Right cardiac atrium (tissue), 5 donors: ENCODE data around the gene WWOX. TPM values are rescaled to one million over a fixed set of nuclear protein-coding genes. Genes with fewer than 3 reads are reported as not detected.
A peak's percentile ranks its signal among the peaks of the same experiment; 100 is the strongest.

ENCODE experiments used
- ATAC-seq, 2 donors: fragments of 200-7000 bp; cut with Tn5 transposase; one replicate each; pipeline versions ENCODE4 v1.8.0 to v1.9.1; 2020; ENCODE audit warnings: moderate library complexity in 2 of 2, mild to moderate bottlenecking in 1 of 2
- DNase-seq, 3 donors: peaks; one replicate each; pipeline ENCODE4 v3.0.0-alpha.2; 2020
- H3K27ac ChIP-seq: one replicate; pipeline ENCODE4 v1.5.1; 2013; ENCODE audit warnings: mild to moderate bottlenecking, low read length, control low read depth, moderate library complexity
- H3K27me3 ChIP-seq: one replicate; pipeline ENCODE4 v1.6.1; 2013; ENCODE audit not compliant: control insufficient read depth, insufficient read depth
- H3K4me1 ChIP-seq: one replicate; pipeline ENCODE4 v1.6.1; 2013; ENCODE audit warnings: low read length; ENCODE audit not compliant: control insufficient read depth, insufficient read depth
- H3K4me3 ChIP-seq: one replicate; pipeline ENCODE4 v1.5.1; 2013; ENCODE audit warnings: low read length, control low read depth
- H3K9me3 ChIP-seq: one replicate; pipeline ENCODE4 v1.6.1; 2013; ENCODE audit warnings: low read length; ENCODE audit not compliant: control insufficient read depth
- WGBS: extraction: QIAGEN DNeasy Blood & Tissue Kit; methylation state at CpG from one replicate; pipeline ENCODE4 v1.1.7; 2013; 5-methylcytosine and 5-hydroxymethylcytosine counted together
- intact Hi-C, 4 donors: fragments of 100-400 bp; cut with DNase I; formaldehyde crosslinking; loops; one replicate each; pipeline versions ENCODE4 v1.11.0 to v1.14.0; 2022 to 2023
- polyA plus RNA-seq: library from polyadenylated mRNA; stranded (reverse); fragments of 200-250 nt; gene quantifications from one replicate; pipeline ENCODE4 v1.2.3, GENCODE V29; 2013
- total RNA-seq, 4 donors: library from RNA; stranded (reverse); fragmentation: NEBNext Ultra II Directional; extraction: Animal tissue kit (Norgen Biotek cat#: 25700); gene quantifications; one replicate each; pipeline ENCODE4 v1.2.1, GENCODE V29; 2021
- donor health status: healthy with polysubstance abuse.
- donor health status: DM: no; HTN: yes; CAD: no.
- donor health status: DM: no; HTN: no; CAD: no.
- donor health status: DM: no; HTN: yes; CAD: no; lungs with severe emphysema.
- donor health status: DM: yes; HTN: yes; CAD: no.

WWOX gene
- total and polyA plus RNA-seq, 5 donors: 6.0 to 14.9 (median 13.1) TPM

DNA sequence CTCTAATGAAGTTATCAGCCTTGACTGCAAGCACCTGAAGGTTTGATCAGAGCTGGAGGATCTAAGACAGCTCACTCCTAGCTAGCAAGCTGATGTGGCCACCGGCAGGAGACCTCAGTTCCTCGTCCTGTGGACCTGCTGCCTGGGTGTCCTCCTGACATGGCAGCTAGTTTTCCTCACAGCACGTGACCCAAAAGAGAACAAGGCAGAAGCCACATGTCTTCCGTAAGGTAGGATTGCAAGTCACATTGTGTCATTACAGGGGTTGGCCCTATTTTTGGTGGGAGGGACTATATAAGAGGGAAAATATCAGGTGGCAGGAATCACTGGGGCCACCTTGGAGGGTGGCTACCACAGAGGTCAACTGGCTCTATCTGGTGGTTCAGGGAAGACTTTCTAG, 18.1 kb upstream of the WWOX start:
- ATAC-seq (no peak), DNase-seq (no peak)
- intact Hi-C loops: no loop called here
- Histone ChIP-seq H3K27me3 (no peaks in the 10 kb centered on the region), H3K4me3 (no peak overlapping the region), H3K27ac (no peak overlapping the region), H3K9me3 (no peaks in the 10 kb centered on the region), H3K4me1 (no peaks in the 10 kb centered on the region)
- WGBS: 83% methylated on average over 4 of the region's 4 CpGs

DNA sequence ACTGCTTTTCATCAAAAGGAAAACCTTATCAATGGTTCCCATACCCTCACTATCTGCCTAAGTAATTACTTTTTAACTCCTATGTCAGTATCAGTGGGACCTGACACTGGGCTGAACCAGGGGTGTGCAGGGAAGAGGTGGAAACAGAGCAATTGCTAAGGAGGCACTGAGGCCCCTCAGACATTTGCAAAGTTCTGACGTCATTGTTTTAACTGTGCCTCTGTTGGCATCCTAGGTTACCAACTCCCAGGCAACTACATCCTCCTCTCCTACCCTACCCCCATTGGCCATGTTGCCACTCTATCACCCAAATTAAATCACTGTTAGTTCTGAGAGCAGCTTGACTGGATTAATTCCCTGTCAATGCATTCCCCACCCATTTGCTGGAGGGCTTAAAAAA, 8.0 kb upstream of the WWOX start:
- WGBS: 32% methylated on average over 1 of the region's 1 CpG
- intact Hi-C loops: no loop called here
- ATAC-seq (no peak), DNase-seq (no peak)
- Histone ChIP-seq H3K27me3 (peaks cover 5% of the 10 kb centered on the region), H3K9me3 (no peaks in the 10 kb centered on the region), H3K4me3 (no peak overlapping the region), H3K27ac (no peak overlapping the region), H3K4me1 (no peaks in the 10 kb centered on the region)

DNA sequence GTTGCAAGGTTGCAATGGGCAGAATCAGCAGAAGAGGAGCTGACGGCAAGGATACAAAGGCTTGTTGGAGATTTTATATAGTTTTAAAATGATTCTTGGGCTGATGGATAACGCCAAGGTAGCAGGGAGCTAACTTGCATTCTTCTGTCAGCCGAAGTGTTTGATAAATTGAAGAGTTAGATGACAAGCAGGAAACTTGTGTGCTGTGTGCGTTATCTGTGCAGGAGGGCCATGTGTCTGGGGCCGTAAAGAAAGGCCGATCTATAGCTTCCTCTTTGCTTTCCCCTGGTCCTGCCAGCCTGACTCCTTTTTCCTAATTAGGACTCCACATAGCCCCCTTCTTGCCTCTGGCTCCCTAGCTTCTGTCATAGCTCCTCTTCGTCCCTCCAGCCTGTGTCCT, 6.7 kb upstream of the WWOX start:
- intact Hi-C loops: no loop called here
- DNase-seq (no peak), ATAC-seq (no peak)
- H3K27ac ChIP-seq: no peak overlapping the region
- WGBS: 31% methylated on average over 7 of the region's 7 CpGs
- H3K27me3 ChIP-seq: peaks cover 5% of the 10 kb centered on the region
- H3K4me1 ChIP-seq: no peaks in the 10 kb centered on the region
- H3K9me3 ChIP-seq: no peaks in the 10 kb centered on the region
- H3K4me3 ChIP-seq: no peak overlapping the region

DNA sequence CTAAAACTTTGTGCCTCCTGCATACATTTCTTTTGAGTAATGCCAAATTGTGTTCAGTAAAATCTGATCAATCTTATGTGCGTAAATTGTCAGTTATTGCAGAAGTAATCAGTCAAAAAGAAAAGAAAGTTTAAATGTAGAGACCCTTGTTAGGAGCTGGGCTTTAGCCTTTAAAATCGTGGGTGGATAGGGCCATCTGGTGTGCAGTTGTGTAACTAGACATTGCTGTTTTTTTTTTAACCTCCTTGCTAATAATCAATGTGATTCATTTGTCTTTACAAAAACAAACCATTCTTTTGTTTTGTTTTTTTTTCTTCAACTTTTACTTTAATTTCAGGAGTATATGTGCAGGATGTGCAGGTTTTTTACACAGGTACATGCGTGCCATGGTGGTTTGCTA, 5.3 kb upstream of the WWOX start:
- H3K4me3 ChIP-seq: no peak overlapping the region
- H3K27me3 ChIP-seq: peaks cover 5% of the 10 kb centered on the region
- DNase-seq (no peak), ATAC-seq (no peak)
- H3K4me1 ChIP-seq: no peaks in the 10 kb centered on the region
- intact Hi-C loops: no loop called here
- 74% methylated on average over 3 of the region's 3 CpGs for WGBS
- H3K9me3 ChIP-seq: no peaks in the 10 kb centered on the region
- H3K27ac ChIP-seq: no peak overlapping the region

DNA sequence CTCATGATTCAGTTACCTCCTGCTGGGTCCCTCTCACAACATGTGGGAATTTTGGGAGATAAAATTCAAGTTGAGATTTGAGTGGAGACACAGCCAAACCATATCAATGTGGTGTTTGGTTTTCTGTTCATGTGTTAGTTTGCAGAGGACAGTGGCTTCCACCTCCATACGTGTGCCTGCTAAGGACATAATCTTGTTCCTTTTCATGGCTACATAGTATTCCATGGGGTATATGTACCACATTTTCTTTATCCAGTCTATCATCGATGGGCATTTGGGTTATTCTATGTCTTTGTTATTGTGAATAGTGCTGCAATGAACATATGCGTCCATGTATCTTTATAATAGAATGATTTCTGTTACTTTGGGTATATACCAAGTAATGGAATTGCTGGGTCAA, 4.5 kb upstream of the WWOX start:
- H3K4me1 ChIP-seq: no peaks in the 10 kb centered on the region
- 88% methylated on average over 3 of the region's 3 CpGs for WGBS
- peaks cover 5% of the 10 kb centered on the region for H3K27me3 ChIP-seq
- no peak overlapping the region for H3K27ac ChIP-seq
- no peaks in the 10 kb centered on the region for H3K9me3 ChIP-seq
- no peak for DNase-seq
- no peak overlapping the region for H3K4me3 ChIP-seq
- intact Hi-C loops: no loop called here
- ATAC-seq: no peak

DNA sequence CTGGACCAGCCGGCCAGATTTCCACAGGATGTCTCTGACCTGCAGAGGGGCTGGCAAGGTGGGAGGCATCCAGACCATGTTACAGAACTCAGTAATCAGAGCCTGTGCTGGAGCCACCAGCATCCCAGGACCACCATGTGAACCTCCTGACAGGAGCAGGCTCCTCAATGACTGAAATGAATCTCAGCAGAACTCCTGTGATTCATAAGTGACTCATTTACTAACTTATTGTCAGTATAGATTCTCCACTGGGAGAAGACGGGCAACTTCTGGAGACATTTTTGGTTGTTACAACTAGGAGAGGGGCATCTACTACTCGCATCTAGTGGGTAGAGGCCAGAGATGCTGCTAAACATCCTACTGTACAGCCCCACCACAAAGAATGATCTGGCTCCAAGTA, 3.1 kb upstream of the WWOX start:
- intact Hi-C loops: no loop called here
- Histone ChIP-seq H3K9me3 (no peaks in the 10 kb centered on the region), H3K27ac (no peak overlapping the region), H3K4me1 (peaks cover 3% of the 10 kb centered on the region), H3K27me3 (peaks cover 5% of the 10 kb centered on the region), H3K4me3 (no peak overlapping the region)
- ATAC-seq (no peak), DNase-seq (no peak)
- 78% methylated on average over 3 of the region's 3 CpGs for WGBS

DNA sequence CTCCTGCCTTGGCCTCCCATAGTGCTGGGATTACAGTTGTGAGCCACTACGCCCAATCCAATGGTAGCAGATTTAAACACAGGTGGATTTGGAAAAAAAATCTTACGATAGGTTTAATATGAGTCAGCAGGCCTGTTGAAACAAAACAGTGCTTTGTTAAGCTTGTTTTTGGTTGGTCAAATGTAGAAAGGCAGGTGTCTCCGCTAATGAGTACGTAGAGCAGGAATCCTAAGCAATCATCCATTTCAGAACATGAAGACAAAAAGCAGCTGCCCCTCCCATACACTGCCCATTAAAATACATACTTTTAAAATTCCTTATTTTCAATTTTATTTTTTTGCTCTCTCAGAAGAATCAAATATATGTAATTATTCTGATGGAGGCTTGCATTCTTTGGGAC, 1.9 kb upstream of the WWOX start:
- no peaks in the 10 kb centered on the region for H3K9me3 ChIP-seq
- H3K27me3 ChIP-seq: no peaks in the 10 kb centered on the region
- DNase-seq: no peak
- H3K27ac ChIP-seq: no peak overlapping the region
- H3K4me3 ChIP-seq: no peak overlapping the region
- H3K4me1 ChIP-seq: peaks cover 3% of the 10 kb centered on the region
- no peak for ATAC-seq
- WGBS: 96% methylated on average over 4 of the region's 4 CpGs
- intact Hi-C loops: no loop called here

DNA sequence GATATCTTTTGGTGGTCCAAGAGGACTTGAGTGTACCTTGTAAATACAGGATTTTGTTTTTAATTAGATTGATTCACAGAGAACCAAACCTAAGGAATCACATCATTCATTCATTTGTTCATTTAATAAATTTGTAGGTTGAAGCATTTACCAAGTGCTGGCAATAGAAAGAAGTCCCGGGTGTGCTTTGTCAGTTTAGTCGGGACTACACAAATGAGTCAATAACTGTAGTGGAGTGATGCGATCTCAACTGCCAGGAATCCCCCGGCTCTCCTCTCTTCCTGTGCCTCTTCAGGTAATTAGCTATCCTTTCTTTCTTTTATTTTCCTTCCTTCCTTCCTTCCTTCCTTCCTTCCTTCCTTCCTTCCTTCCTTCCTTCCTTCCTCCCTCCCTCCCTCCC, 1.4 kb upstream of the WWOX start:
- no peak for DNase-seq
- intact Hi-C loops: no loop called here
- 62% methylated on average over 4 of the region's 4 CpGs for WGBS
- no peaks in the 10 kb centered on the region for H3K9me3 ChIP-seq
- H3K4me3 ChIP-seq: no peak overlapping the region
- no peak overlapping the region for H3K27ac ChIP-seq
- H3K4me1 ChIP-seq: peaks cover 3% of the 10 kb centered on the region
- no peaks in the 10 kb centered on the region for H3K27me3 ChIP-seq
- no peak for ATAC-seq

DNA sequence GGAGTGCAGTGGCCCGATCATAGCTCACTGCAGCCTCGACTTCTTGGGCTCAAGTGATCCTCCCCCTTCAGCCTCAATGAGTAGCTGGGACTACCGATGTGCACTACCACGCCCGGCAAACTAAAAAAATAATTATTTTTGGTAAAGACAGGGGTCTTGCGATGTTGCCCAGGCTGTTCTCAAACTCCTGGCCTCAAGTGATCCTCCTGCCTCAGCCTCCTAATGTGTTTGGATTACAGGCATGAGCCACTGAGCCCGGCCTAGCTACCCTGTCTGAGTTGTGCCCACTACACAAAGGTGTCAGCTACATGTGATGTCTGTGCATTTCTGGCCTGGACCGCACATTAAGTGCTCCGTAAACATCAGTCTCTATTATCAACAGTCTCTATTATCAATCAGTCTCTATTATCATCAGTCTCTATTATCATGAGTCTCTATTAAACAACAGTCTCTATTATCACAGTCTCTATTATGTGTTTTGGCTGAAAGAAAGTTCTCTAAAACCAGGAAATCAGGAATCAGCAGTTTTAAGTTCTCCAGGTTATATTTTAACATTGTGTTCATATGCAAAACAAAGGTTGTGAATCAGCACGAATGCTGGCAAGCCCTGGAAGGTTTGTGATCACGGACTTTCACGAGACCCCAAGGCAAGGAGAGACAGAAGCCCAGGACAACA, 721 bp upstream of the WWOX start:
- H3K27me3 ChIP-seq: no peaks in the 10 kb centered on the region
- peak overlapping the region; percentile 38 for H3K27ac ChIP-seq
- peaks cover 3% of the 10 kb centered on the region for H3K4me1 ChIP-seq
- DNase-seq (peak in 1 of 3 donors; percentile 48), ATAC-seq (no peak)
- peak overlapping the region; percentile 93 for H3K4me3 ChIP-seq
- no peaks in the 10 kb centered on the region for H3K9me3 ChIP-seq
- 64% methylated on average over 12 of the region's 12 CpGs for WGBS
- intact Hi-C loops: no loop called here

DNA sequence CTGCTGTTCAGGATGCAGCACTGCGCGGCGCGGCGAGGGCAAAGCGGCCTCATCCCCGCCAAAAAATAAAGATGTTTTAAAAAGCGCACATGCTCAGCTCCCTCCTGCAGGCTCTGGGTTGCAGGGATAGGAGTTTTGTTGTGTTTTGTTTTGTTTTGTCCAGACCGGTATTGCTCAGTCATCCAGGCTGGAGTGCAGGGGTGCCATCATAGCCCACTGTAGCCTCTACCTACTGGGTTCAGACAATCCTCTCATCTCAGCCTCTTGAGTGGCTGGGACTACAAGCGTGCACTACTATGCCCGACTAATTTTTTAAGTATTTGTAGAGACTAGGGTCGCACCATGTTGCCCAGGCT, 636 bp downstream of the WWOX start:
- intact Hi-C loops: no loop called here
- Histone ChIP-seq H3K27me3 (no peaks in the 10 kb centered on the region), H3K27ac (no peak overlapping the region), H3K9me3 (no peaks in the 10 kb centered on the region), H3K4me3 (peak overlapping the region; percentile 93), H3K4me1 (peaks cover 3% of the 10 kb centered on the region)
- ATAC-seq (no peak), DNase-seq (no peak)
- WGBS: 16% methylated on average over 12 of the region's 12 CpGs

DNA sequence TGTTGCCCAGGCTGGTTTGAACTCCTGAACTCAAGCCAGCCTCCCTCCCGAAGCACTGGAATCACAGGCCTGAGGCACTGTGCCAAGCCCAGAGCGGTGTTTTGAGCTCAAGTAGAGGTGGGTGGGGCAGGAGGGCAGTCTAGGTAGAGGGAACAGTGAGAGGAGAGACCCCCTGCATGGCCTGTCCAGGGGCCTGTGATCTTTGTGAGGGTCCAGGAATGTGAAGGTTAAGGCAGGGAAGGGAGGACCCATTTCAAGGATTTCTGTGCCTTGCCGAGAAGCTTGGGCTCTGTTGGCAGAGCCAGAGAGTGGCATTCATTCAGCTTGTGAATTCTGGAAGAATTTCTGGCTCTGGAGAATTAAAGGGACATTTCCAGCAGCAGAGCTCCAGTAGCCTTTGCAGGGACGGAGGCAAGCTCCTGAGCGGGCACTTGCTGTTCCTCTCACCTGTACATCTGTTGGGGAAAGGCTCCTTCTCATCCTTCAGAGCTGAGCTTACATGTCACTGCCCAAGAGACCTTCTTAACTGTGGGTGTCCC, 2.7 kb downstream of the WWOX start:
- Histone ChIP-seq H3K4me3 (no peak overlapping the region), H3K27ac (no peak overlapping the region), H3K9me3 (no peaks in the 10 kb centered on the region), H3K27me3 (no peaks in the 10 kb centered on the region), H3K4me1 (peaks cover 6% of the 10 kb centered on the region)
- intact Hi-C loops: no loop called here
- no peak for ATAC-seq
- no peak for DNase-seq
- WGBS: 74% methylated on average over 5 of the region's 5 CpGs

DNA sequence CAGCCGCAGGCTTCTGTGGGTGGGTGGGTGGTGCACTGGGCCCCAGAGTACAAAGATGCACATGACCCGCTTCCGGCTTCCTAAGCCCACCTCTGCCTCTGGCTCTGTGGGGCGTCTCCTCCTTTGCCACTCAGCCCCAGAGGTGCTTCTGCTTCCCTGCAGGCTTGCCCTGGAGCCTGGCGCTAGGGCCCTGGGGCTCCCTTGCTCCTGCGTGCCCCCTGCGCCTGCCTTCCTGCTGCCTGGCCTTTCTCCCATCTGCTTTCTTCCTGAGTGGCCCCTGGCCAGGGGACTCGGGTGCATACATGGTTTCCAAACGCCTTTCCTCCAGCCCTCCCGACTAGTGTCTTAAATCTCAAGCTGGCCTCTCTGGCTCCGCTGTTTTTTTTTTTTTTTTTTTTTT, 3.4 kb downstream of the WWOX start:
- intact Hi-C loops: no loop called here
- ATAC-seq: no peak
- no peak overlapping the region for H3K4me3 ChIP-seq
- H3K9me3 ChIP-seq: no peaks in the 10 kb centered on the region
- no peaks in the 10 kb centered on the region for H3K27me3 ChIP-seq
- H3K27ac ChIP-seq: no peak overlapping the region
- WGBS: 75% methylated on average over 11 of the region's 11 CpGs
- DNase-seq: no peak
- peaks cover 6% of the 10 kb centered on the region for H3K4me1 ChIP-seq
